ENCODE results near the gene CILP2. TPM values are rescaled to one million over a fixed set of nuclear protein-coding genes. Genes with fewer than 3 reads are reported as not detected.

The CILP2 gene
- total and polyA plus RNA-seq, 9 of the 15 experiments (the other 6 are each of a cell fraction or from before 2014, with no cell fraction given) = 0.04 to 0.35 (median 0.05) TPM; not detected in 2

DNA sequence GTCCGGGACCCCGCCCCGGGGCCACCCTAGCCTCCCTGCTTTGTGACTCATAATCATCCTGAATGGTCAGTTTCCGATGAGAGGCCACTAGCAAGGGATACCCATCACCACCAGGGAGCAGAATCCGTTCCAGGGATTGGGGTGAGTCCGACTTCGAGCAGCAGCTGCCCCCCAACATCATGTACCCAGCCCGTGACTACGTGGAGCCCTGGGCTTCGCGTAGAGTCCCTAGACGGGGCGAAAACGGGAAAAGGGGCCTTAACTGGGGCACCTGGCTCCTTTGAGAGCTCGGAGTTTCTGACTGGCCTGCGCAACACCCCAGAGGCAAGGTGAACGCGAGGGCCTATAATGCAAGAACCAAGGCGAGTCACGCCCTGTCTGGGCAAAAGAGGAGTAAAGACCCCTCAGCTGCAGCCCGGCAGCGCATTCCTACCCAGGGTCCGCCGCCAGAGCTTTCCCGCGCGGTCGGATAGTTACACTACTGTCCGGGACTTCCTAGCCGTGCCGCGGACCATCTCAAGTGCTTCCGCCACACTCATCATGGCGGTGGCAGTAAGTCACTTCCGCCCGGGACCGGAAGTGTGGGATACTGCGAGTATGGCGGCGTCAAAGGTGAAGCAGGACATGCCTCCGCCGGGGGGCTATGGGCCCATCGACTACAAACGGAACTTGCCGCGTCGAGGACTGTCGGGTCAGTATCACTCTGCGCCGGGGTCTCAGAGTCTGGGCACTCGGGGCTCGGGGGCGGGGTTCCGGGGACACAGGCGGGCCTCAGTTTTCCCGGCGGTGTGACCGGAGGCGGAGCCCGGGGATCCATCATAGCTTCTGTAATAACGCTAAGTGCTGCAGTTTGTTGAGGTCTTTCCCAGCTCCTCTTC, 22.2 kb upstream of the CILP2 start, which contains the start of gene NDUFA13 (continued):
- TF ChIP-seq, protein P1, sequence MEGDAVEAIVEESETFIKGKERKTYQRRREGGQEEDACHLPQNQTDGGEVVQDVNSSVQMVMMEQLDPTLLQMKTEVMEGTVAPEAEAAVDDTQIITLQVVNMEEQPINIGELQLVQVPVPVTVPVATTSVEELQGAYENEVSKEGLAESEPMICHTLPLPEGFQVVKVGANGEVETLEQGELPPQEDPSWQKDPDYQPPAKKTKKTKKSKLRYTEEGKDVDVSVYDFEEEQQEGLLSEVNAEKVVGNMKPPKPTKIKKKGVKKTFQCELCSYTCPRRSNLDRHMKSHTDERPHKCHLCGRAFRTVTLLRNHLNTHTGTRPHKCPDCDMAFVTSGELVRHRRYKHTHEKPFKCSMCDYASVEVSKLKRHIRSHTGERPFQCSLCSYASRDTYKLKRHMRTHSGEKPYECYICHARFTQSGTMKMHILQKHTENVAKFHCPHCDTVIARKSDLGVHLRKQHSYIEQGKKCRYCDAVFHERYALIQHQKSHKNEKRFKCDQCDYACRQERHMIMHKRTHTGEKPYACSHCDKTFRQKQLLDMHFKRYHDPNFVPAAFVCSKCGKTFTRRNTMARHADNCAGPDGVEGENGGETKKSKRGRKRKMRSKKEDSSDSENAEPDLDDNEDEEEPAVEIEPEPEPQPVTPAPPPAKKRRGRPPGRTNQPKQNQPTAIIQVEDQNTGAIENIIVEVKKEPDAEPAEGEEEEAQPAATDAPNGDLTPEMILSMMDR (IDR thresholded peaks at IDR 0.05 in 2 of 3, conservative IDR thresholded peaks at IDR 0.05 in 1 of 3; ENCODE audit: insufficient read depth in 2 of 3, low read depth in 1 of 3, low read length in 3 of 3) = peak in 1 of 3 experiments; percentile 17; a peak in 3 of 6 replicates
- TF ChIP-seq HOXB6 (CRISPR knock-in tag; IDR thresholded peaks at IDR 0.05; ENCODE audit: borderline replicate concordance) = no peak
- TF ChIP-seq, protein P2, sequence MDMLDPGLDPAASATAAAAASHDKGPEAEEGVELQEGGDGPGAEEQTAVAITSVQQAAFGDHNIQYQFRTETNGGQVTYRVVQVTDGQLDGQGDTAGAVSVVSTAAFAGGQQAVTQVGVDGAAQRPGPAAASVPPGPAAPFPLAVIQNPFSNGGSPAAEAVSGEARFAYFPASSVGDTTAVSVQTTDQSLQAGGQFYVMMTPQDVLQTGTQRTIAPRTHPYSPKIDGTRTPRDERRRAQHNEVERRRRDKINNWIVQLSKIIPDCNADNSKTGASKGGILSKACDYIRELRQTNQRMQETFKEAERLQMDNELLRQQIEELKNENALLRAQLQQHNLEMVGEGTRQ (CRISPR knock-in tag; IDR thresholded peaks at IDR 0.05) = no peak
- no peak for TF ChIP-seq NFE2 (IDR thresholded peaks at IDR 0.05; ENCODE audit: low read depth)
- TF ChIP-seq, protein P3, sequence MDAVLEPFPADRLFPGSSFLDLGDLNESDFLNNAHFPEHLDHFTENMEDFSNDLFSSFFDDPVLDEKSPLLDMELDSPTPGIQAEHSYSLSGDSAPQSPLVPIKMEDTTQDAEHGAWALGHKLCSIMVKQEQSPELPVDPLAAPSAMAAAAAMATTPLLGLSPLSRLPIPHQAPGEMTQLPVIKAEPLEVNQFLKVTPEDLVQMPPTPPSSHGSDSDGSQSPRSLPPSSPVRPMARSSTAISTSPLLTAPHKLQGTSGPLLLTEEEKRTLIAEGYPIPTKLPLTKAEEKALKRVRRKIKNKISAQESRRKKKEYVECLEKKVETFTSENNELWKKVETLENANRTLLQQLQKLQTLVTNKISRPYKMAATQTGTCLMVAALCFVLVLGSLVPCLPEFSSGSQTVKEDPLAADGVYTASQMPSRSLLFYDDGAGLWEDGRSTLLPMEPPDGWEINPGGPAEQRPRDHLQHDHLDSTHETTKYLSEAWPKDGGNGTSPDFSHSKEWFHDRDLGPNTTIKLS (IDR thresholded peaks at IDR 0.05; ENCODE audit: borderline replicate concordance, low read depth) = no peak
- TF ChIP-seq EP300 (IDR thresholded peaks at IDR 0.05; ENCODE audit: low read length) = no peak
- peak in 1 of 2 experiments; percentile 76; a peak in 2 of 4 replicates for TF ChIP-seq HDAC1 (IDR thresholded peaks at IDR 0.05)
- no peak for TF ChIP-seq ZBTB1 (CRISPR knock-in tag; IDR thresholded peaks at IDR 0.05; ENCODE audit: borderline replicate concordance, low read depth)
- peak; percentile 93 for TF ChIP-seq RBBP5 (IDR thresholded peaks at IDR 0.05; ENCODE audit: borderline replicate concordance, insufficient read depth, low read length, poor library complexity, severe bottlenecking)
- TF ChIP-seq PYGO2 (tag; IDR thresholded peaks at IDR 0.05) = no peak
- TF ChIP-seq GTF2F1 (IDR thresholded peaks at IDR 0.05; ENCODE audit: low read depth, low read length) = no peak
- peak; percentile 71; the same call in 1 of the 2 replicates for TF ChIP-seq NCOA1 (IDR thresholded peaks at IDR 0.05; ENCODE audit: low read depth)
- TF ChIP-seq HIVEP1 (CRISPR knock-in tag; IDR thresholded peaks at IDR 0.05) = no peak
- TF ChIP-seq, protein P4, sequence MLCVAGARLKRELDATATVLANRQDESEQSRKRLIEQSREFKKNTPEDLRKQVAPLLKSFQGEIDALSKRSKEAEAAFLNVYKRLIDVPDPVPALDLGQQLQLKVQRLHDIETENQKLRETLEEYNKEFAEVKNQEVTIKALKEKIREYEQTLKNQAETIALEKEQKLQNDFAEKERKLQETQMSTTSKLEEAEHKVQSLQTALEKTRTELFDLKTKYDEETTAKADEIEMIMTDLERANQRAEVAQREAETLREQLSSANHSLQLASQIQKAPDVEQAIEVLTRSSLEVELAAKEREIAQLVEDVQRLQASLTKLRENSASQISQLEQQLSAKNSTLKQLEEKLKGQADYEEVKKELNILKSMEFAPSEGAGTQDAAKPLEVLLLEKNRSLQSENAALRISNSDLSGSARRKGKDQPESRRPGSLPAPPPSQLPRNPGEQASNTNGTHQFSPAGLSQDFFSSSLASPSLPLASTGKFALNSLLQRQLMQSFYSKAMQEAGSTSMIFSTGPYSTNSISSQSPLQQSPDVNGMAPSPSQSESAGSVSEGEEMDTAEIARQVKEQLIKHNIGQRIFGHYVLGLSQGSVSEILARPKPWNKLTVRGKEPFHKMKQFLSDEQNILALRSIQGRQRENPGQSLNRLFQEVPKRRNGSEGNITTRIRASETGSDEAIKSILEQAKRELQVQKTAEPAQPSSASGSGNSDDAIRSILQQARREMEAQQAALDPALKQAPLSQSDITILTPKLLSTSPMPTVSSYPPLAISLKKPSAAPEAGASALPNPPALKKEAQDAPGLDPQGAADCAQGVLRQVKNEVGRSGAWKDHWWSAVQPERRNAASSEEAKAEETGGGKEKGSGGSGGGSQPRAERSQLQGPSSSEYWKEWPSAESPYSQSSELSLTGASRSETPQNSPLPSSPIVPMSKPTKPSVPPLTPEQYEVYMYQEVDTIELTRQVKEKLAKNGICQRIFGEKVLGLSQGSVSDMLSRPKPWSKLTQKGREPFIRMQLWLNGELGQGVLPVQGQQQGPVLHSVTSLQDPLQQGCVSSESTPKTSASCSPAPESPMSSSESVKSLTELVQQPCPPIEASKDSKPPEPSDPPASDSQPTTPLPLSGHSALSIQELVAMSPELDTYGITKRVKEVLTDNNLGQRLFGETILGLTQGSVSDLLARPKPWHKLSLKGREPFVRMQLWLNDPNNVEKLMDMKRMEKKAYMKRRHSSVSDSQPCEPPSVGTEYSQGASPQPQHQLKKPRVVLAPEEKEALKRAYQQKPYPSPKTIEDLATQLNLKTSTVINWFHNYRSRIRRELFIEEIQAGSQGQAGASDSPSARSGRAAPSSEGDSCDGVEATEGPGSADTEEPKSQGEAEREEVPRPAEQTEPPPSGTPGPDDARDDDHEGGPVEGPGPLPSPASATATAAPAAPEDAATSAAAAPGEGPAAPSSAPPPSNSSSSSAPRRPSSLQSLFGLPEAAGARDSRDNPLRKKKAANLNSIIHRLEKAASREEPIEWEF (CRISPR knock-in tag; IDR thresholded peaks at IDR 0.05) = no peak
- no peak for TF ChIP-seq TARDBP (IDR thresholded peaks at IDR 0.05)
- TF ChIP-seq ZNF165 (CRISPR knock-in tag; IDR thresholded peaks at IDR 0.05; ENCODE audit: borderline replicate concordance) = no peak
- TF ChIP-seq MYC (IDR thresholded peaks at IDR 0.05; ENCODE audit: low read depth, low read length) = peak; percentile 80
- no peak for TF ChIP-seq MYC (CRISPR knock-in tag; IDR thresholded peaks at IDR 0.05; ENCODE audit: borderline replicate concordance, low read depth)

Measured in K562 (cell line).